AG08395 (cell line): ENCODE measurements around the gene HOATZ.

ENCODE experiments used
- DNase-seq: peaks from one replicate; pipeline ENCODE4 v3.0.0; 2012; ENCODE audit warnings: mixed read lengths, low spot score

Gene HOATZ

DNA sequence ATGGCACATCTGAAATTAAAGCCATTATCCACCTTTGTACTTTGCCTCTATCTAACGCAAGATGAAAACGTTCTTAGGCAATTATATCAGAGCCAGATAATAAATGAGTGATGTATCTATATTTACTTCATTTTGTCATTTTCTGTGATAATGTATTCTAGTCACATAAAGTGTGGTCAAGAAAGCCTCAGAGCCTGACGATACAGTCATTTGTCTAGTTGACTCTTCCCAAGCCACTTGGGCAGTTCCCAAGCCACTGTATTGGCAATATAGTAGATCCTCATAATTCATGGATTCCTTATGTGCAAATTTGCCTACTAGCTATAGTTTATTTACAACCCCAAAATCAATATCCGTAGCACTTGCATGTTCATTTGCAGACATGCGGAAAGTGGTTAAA, 7.8 kb downstream of the HOATZ start:
- no peak for DNase-seq

DNA sequence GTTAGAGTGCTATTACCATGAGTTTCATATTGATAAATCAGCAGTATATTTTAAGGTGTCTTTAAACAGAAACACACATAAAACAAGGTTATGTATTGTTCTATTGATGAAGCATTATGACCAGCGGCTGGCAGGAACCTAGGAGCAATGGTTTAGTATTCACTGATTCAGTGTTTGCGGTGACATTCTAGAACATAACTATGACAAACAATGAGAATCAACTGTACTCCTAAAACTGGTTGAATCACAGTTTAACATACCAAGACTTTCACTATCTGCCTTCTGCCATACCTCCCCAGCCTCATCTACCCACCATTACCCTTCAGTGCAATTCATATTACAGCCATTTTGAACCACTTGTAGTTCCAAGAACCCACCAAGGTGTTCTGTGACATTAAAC, 8.8 kb downstream of the HOATZ start:
- DNase-seq: no peak

DNA sequence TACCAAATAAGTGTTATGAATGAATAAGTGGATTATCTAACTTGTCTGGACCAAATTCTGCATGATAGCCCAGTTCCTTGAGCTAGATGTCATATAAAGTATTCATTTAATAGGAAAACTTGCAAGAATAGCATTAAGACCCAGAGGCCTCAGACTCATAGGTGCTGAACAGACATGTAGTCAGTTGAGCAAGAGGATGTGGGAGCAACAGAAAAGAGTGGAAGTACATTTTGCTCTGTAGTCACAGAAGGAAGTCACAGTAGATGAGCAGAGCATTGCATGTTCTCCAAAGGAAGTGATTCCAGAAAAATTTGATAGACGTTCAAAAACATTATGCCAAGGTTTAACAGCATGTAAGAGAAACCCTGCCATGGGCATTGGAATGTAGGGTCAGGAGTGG, 9.5 kb downstream of the HOATZ start:
- no peak for DNase-seq

GRCh38 chr11:111525456-111525855, 10.9 kb downstream of the HOATZ start:
- no peak for DNase-seq

DNA sequence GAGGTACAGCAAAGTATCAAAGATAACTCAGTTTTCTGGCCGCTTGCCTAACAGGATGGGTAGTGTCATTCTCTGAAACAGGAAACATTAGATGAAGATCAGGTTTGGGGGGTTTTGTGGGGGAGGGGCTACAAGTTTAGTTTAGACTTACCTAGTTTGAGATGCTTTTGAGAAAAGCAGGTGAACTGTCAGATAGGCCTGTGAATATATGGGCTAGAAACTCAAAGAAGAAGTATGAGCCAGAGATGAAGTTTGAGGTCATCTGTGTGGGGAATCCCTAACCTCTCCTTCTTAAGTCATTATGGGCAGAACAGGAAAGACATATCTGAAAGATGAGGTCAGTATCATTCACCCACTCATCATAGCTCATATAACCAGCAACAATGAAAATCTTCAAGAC, 11.9 kb downstream of the HOATZ start:
- DNase-seq: peak; percentile 67

GRCh38 chr11:111527279-111527678, 12.7 kb downstream of the HOATZ start:
- no peak for DNase-seq

GRCh38 chr11:111528557-111528956, 14.0 kb downstream of the HOATZ start:
- DNase-seq: no peak

DNA sequence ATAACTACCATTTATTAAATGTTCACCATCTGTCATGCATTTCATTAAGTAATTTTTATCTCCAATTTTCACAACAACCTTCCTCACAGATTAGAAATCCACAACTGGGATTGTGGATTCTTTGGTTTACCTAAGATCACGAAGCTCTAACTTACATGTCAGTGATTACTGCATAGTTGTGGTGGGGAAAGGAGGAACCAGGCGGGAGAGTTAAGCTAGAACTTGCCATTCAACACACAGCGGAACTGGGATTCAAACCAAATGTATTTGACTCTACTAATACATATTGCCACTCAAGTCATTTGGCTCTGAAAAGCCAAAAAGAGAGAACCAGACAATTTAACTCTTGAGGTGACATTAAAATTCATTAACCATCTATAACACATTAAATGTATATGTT, 15.5 kb downstream of the HOATZ start:
- no peak for DNase-seq

DNA sequence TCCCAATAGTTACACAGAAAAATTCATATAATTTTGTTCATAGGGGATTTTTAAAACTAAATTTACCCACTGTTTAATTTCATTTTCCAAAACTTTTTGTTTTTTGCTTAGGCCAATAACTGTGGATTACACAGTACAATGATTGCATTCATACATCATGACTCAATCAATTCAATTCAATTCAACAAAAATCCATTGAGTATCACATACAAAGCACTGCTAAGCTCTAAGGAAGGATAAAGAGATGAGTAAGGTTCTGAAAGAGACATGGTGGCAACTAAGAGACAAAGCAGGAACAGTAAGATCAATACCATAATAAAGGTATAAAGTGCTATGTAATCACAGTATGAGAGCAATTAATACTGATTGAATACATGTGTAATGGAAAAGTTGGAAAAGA, 16.6 kb downstream of the HOATZ start:
- no peak for DNase-seq

DNA sequence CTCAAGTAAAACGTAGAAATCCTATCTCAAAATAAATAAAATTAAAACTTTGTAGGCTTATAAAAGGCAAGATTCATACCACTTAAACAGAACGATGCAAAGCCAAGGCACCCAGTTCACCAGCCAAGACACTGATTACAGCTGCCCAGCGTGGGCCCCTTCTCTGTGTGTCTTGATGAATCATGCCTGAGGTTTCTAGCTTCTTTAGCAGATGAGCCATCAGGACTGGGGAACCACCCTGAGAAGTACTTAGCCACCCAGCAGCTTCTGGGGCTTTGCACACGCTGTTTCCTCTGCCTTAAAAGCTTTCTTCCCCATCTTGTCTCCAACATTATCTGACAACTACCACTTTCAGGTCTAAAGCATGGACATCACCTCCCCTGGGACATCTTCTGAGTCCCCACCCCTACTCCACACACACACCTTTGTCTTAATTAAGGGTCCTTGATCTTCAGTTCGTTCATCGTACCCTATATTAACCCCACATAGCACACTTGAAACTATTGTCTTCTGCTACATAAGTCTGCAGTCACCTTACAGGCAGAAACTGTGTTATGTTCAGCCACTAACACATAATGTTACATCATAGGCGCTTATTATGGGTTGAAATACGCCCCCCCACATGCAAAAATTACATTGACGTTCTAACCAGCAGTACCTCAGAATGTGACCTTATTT, 17.2 kb downstream of the HOATZ start:
- peak; percentile 93 for DNase-seq

DNA sequence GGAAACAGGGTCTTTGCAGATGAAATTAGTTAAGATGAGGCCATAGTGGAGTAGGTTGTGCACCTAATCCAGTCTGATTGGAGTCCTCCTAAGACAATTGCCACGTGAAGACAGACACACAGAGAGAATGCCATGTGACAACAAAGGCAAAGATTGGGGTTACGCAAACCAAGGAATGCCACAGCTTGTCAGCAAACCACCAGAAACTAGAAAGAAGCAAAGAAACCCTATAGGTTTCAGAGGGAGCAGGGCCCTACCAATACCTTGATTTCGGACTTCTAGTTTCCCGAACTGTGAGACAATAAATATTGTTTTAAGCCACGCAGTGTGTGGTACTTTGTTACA, 17.8 kb downstream of the HOATZ start:
- no peak for DNase-seq

DNA sequence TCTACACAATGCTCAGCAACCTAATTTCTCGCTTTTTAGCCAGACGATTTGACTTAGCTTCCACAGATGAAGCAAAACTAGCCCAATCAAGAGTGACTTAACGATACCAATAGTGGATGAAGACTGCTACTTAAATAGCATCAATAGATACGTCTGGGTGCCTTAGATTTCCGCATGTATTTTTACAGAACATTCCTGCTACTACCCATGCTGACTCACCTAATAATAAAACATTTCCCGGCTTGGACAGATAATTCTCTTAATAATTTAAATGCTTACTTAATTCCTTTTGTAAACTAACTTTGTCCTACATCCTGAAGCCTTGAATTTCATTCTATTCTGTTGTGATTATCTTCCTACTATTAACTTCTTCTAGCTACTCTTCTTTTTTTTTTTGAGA, 20.7 kb downstream of the HOATZ start:
- no peak for DNase-seq

GRCh38 chr11:111537336-111537860, 22.8 kb downstream of the HOATZ start:
- no peak for DNase-seq

- DNase-seq: no peak
Measured at GRCh38 chr11:111538407-111539114, 24.0 kb downstream of the HOATZ start.

- DNase-seq: no peak
Measured at GRCh38 chr11:111539426-111540113, 25.0 kb downstream of the HOATZ start.

DNA sequence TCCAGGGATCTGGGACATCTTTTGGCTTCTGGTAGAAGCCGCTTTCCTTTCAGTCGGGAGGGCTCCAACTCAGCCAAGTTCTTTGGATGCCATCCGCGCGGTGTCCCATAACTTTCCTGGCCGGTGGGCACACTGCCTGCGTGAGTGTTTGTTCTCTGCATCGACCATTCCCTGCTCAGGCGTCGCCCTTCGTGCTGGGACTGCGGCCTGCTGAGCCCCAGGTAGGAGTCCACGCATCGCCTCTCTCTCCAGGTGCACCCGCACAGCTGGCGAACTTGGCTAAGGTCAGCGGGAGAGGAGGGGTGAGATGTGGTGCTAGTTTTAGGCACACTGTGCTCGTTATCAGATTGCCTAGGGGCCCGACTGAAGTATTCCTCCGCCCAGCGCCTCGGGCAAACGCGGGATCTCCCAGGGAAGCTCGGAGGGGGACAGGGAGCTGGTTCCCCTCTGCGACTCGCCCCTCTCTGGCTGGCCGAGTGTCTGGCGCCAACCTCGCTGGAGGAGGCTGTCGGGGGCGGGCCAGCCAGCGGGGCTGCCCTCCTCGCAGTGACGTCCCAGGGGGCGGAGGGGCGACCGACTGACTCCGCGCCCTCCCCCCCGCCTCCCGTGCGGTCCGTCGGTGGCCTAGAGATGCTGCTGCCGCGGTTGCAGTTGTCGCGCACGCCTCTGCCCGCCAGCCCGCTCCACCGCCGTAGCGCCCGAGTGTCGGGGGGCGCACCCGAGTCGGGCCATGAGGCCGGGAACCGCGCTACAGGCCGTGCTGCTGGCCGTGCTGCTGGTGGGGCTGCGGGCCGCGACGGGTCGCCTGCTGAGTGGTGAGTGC, 25.7 kb downstream of the HOATZ start, which contains the start of gene LAYN:
LAYN (plus strand) TSS at position 607 of the 823 bp plus-strand sequence; CDS start at position 731, 124 bp downstream.
- DNase-seq: peak; percentile 93

DNA sequence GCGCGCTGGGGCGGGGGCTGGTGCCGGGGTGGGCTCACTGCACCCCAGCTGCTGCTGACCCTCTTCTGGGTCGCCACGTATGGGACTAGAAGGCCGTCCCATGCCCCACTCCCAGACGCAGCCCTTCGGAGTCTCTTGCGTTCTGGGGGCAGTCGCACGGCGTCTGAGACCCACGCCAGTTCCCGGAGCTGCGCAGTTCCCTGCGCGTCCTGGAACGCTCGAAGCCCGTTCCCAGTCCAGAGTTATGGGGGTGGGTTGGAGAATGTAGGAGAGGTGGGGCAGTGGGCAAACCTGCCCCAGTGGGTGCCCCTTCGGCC, 26.3 kb downstream of the HOATZ start:
- DNase-seq: no peak

GRCh38 chr11:111541254-111542061, 26.9 kb downstream of the HOATZ start:
- peak; percentile 64 for DNase-seq

GRCh38 chr11:111542606-111543275, 28.2 kb downstream of the HOATZ start:
- DNase-seq: no peak

- DNase-seq: no peak
Measured at GRCh38 chr11:111548525-111548924, 33.9 kb downstream of the HOATZ start.
